Fibroblast of the conjunctiva (primary cell): Measurements from ENCODE around the gene ATRN.
A peak's percentile ranks its signal among the peaks of the same experiment; 100 is the strongest.
"Not testable (repeated sequence)": the region's sequence is repeated elsewhere in the genome, so short reads cannot be mapped to it uniquely, and the experiment has no call there.

Experiments
- DNase-seq: peaks from one replicate; pipeline ENCODE4 v3.0.0-alpha.2; 2010; ENCODE audit warnings: low read depth

The ATRN gene

GRCh38 chr20:3563548-3564177 is 92.8 kb downstream of the ATRN start:
- peak; percentile 45 for DNase-seq

- no peak for DNase-seq
Measured at GRCh38 chr20:3565851-3566250, 95.0 kb downstream of the ATRN start.

GRCh38 chr20:3572151-3572550 is 101.3 kb downstream of the ATRN start:
- no peak for DNase-seq

- no peak for DNase-seq
Measured at GRCh38 chr20:3576363-3576762, 105.5 kb downstream of the ATRN start.

- no peak for DNase-seq
Measured at GRCh38 chr20:3577366-3577765, 106.5 kb downstream of the ATRN start.

- no peak for DNase-seq
Measured at GRCh38 chr20:3580412-3580811, 109.6 kb downstream of the ATRN start.

GRCh38 chr20:3583765-3584164 is 112.9 kb downstream of the ATRN start:
- DNase-seq, result no peak

- DNase-seq, result no peak
Measured at GRCh38 chr20:3586093-3586492, 115.3 kb downstream of the ATRN start.

- no peak for DNase-seq
Measured at GRCh38 chr20:3590164-3590563, 119.3 kb downstream of the ATRN start.

- DNase-seq, result no peak
Measured at GRCh38 chr20:3592931-3593330, 122.1 kb downstream of the ATRN start.

- DNase-seq, result no peak
Measured at GRCh38 chr20:3595541-3595940, 124.7 kb downstream of the ATRN start.

- no peak for DNase-seq
Measured at GRCh38 chr20:3603108-3603507, 132.3 kb downstream of the ATRN start.

GRCh38 chr20:3605386-3605886 is 134.6 kb downstream of the ATRN start:
- DNase-seq, result not testable (repeated sequence)

- DNase-seq, result no peak
Measured at GRCh38 chr20:3606021-3606420, 135.2 kb downstream of the ATRN start.

- DNase-seq, result no peak
Measured at GRCh38 chr20:3611901-3612300, 141.1 kb downstream of the ATRN start.

- DNase-seq, result peak; percentile 2
Measured at GRCh38 chr20:3612795-3613572, 142.2 kb downstream of the ATRN start.

GRCh38 chr20:3613821-3614440 is 143.1 kb downstream of the ATRN start:
- peak; percentile 12 for DNase-seq

GRCh38 chr20:3614466-3614865 is 143.6 kb downstream of the ATRN start:
- DNase-seq, result no peak

GRCh38 chr20:3615171-3615840 is 144.5 kb downstream of the ATRN start:
- not testable (repeated sequence) for DNase-seq

- no peak for DNase-seq
Measured at GRCh38 chr20:3616250-3616649, 145.4 kb downstream of the ATRN start.

- no peak for DNase-seq
Measured at GRCh38 chr20:3621111-3621510, 150.3 kb downstream of the ATRN start.

GRCh38 chr20:3622406-3622805 is 151.6 kb downstream of the ATRN start:
- DNase-seq, result no peak

GRCh38 chr20:3627476-3627875 is 156.7 kb downstream of the ATRN start:
- DNase-seq, result no peak
